H1 (cell line): Measurements from ENCODE around the gene MAP1B. TPM values are rescaled to one million over a fixed set of nuclear protein-coding genes. Genes with fewer than 3 reads are reported as not detected.

Experiments used
- BCL11A ChIP-seq, 2 experiments: IDR thresholded peaks; one replicate each; pipeline ENCODE4 v1.6.1; 2011; ENCODE audit warnings: low read depth in 2 of 2, low read length in 2 of 2, mild to moderate bottlenecking in 2 of 2
- CEBPB ChIP-seq: IDR thresholded peaks from 2 replicates; pipeline ENCODE4 v1.6.1; 2012; ENCODE audit warnings: low read depth, low read length
- EP300 ChIP-seq, 2 experiments: IDR thresholded peaks; 1 replicate in 1 of 2; 2 replicates in 1 of 2; pipeline ENCODE4 v1.6.1; 2011 to 2012; ENCODE audit warnings: low read depth in 2 of 2, low read length in 2 of 2, mild to moderate bottlenecking in 2 of 2, borderline replicate concordance in 1 of 2, inconsistent platforms in 1 of 2, moderate library complexity in 1 of 2
- FOSL1 ChIP-seq: IDR thresholded peaks from 2 replicates; pipeline ENCODE4 v1.6.1; 2011; ENCODE audit warnings: mild to moderate bottlenecking, low read depth, low read length, moderate library complexity; ENCODE audit not compliant: insufficient read depth
- KDM5A ChIP-seq: fragments of 200-600 bp; IDR thresholded peaks from 2 replicates; pipeline ENCODE4 v1.7.1; 2012; ENCODE audit warnings: mild to moderate bottlenecking, low read length, inconsistent platforms, mixed read lengths
- POU5F1 ChIP-seq: IDR thresholded peaks from 2 replicates; pipeline ENCODE4 v1.6.1; 2011; ENCODE audit warnings: low read depth, mild to moderate bottlenecking, low read length, moderate library complexity
- TEAD4 ChIP-seq: IDR thresholded peaks from 2 replicates; pipeline ENCODE4 v1.6.1; 2012; ENCODE audit warnings: low read depth, low read length, inconsistent platforms, mixed read lengths
- polyA plus RNA-seq, 7 experiments: library from polyadenylated mRNA; depleted of rRNA in 3 of 7; stranded (reverse) in 5 of 7; unstranded in 2 of 7; fragments of >200 nt in 5 of 7; fragments of 200-250 nt in 2 of 7; gene quantifications; 1 replicate in 5 of 7; 2 replicates in 1 of 7; 4 replicates in 1 of 7; pipeline versions ENCODE4 v1.2.1 to v1.2.3, GENCODE V29; 2011 to 2013; ENCODE audit warnings: missing spikeins in 2 of 7, mixed read lengths in 2 of 7
- total RNA-seq: library from RNA; stranded (reverse); fragmentation: NEBNext Ultra II Directional; extraction: Animal tissue kit (Norgen Biotek cat#: 25700); gene quantifications from 2 replicates; pipeline ENCODE4 v1.2.1, GENCODE V29; 2021
- TF ChIP-seq, protein P1 (sequence below), 3 experiments: IDR thresholded peaks; 1 replicate in 2 of 3; 2 replicates in 1 of 3; pipeline versions ENCODE4 v1.5.1 to v1.6.1; 2011; ENCODE audit warnings: low read length in 3 of 3, mild to moderate bottlenecking in 3 of 3, inconsistent platforms in 2 of 3, low read depth in 1 of 3, moderate library complexity in 1 of 3; ENCODE audit not compliant: insufficient read depth in 1 of 3; ENCODE audit errors: control extremely low read depth in 1 of 3

MAP1B gene
- total and polyA plus RNA-seq, 2 of the 8 experiments (the other 6 are each of a cell fraction or from before 2014, with no cell fraction given) = 24.5 to 120 TPM

DNA sequence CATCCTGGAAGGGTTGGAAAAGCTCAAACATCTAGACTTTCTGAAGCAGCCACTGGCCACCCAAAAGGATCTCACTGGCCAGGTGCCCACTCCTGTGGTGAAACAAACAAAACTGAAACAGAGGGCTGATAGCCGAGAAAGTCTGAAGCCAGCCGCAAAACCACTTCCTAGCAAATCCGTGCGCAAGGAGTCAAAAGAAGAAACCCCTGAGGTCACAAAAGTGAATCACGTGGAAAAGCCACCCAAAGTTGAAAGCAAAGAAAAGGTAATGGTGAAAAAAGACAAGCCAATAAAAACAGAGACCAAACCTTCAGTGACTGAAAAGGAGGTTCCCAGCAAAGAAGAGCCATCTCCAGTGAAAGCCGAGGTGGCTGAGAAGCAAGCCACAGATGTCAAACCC, 87.6 kb downstream of the MAP1B start (continued):
- TF ChIP-seq CEBPB (no peak), BCL11A (IDR thresholded peaks at IDR 0.05; ENCODE audit: low read depth in 2 of 2, low read length in 2 of 2) (no peak), POU5F1 (no peak), TEAD4 (no peak), FOSL1 (no peak), EP300 (IDR thresholded peaks at IDR 0.05; ENCODE audit: borderline replicate concordance in 1 of 2, low read depth in 2 of 2, low read length in 2 of 2) (no peak), KDM5A (no peak)
- TF ChIP-seq, protein P1, sequence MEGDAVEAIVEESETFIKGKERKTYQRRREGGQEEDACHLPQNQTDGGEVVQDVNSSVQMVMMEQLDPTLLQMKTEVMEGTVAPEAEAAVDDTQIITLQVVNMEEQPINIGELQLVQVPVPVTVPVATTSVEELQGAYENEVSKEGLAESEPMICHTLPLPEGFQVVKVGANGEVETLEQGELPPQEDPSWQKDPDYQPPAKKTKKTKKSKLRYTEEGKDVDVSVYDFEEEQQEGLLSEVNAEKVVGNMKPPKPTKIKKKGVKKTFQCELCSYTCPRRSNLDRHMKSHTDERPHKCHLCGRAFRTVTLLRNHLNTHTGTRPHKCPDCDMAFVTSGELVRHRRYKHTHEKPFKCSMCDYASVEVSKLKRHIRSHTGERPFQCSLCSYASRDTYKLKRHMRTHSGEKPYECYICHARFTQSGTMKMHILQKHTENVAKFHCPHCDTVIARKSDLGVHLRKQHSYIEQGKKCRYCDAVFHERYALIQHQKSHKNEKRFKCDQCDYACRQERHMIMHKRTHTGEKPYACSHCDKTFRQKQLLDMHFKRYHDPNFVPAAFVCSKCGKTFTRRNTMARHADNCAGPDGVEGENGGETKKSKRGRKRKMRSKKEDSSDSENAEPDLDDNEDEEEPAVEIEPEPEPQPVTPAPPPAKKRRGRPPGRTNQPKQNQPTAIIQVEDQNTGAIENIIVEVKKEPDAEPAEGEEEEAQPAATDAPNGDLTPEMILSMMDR (IDR thresholded peaks at IDR 0.05; ENCODE audit: control extremely low read depth in 1 of 3, insufficient read depth in 1 of 3, low read depth in 1 of 3, low read length in 3 of 3) = no peak
